Fibroblast of gingiva (primary cell): ENCODE results near the gene COL18A1.
A peak's percentile ranks its signal among the peaks of the same experiment; 100 is the strongest.

Experiments used
- DNase-seq: peaks from one replicate; pipeline ENCODE4 v3.0.0-alpha.2; 2011; ENCODE audit warnings: low read depth

The COL18A1 gene

GRCh38 chr21:45383111-45383614 lies 21.8 kb upstream of the COL18A1 start:
- no peak for DNase-seq

- no peak for DNase-seq
These were observed 21.3 kb upstream of the COL18A1 start for GRCh38 chr21:45383615-45384201.

- DNase-seq = no peak
These were observed 20.1 kb upstream of the COL18A1 start for GRCh38 chr21:45384656-45385548.

GRCh38 chr21:45385549-45386050 lies 19.4 kb upstream of the COL18A1 start:
- DNase-seq = no peak

GRCh38 chr21:45386336-45386727 lies 18.6 kb upstream of the COL18A1 start:
- no peak for DNase-seq

- DNase-seq = peak; percentile 93
These were observed 18.1 kb upstream of the COL18A1 start for GRCh38 chr21:45386728-45387371.

- no peak for DNase-seq
These were observed 17.5 kb upstream of the COL18A1 start for GRCh38 chr21:45387506-45387905.

- no peak for DNase-seq
These were observed 16.9 kb upstream of the COL18A1 start for GRCh38 chr21:45388011-45388521.

- no peak for DNase-seq
These were observed 16.2 kb upstream of the COL18A1 start for GRCh38 chr21:45388611-45389296.

- no peak for DNase-seq
These were observed 14.7 kb upstream of the COL18A1 start for GRCh38 chr21:45390121-45390751.

- no peak for DNase-seq
These were observed 13.9 kb upstream of the COL18A1 start for GRCh38 chr21:45390831-45391742.

- no peak for DNase-seq
These were observed 13.0 kb upstream of the COL18A1 start for GRCh38 chr21:45391743-45392572.

- DNase-seq = no peak
These were observed 12.4 kb upstream of the COL18A1 start for GRCh38 chr21:45392573-45392971.

GRCh38 chr21:45393021-45393420 lies 11.9 kb upstream of the COL18A1 start:
- DNase-seq = no peak

- no peak for DNase-seq
These were observed 10.9 kb upstream of the COL18A1 start for GRCh38 chr21:45393833-45394638.

GRCh38 chr21:45396620-45396995 lies 8.4 kb upstream of the COL18A1 start:
- no peak for DNase-seq

GRCh38 chr21:45397381-45397780 lies 7.6 kb upstream of the COL18A1 start:
- DNase-seq = no peak

GRCh38 chr21:45401054-45401518 lies 3.9 kb upstream of the COL18A1 start:
- DNase-seq = no peak
